ENCODE results near the gene HSCB.

HSCB gene

DNA sequence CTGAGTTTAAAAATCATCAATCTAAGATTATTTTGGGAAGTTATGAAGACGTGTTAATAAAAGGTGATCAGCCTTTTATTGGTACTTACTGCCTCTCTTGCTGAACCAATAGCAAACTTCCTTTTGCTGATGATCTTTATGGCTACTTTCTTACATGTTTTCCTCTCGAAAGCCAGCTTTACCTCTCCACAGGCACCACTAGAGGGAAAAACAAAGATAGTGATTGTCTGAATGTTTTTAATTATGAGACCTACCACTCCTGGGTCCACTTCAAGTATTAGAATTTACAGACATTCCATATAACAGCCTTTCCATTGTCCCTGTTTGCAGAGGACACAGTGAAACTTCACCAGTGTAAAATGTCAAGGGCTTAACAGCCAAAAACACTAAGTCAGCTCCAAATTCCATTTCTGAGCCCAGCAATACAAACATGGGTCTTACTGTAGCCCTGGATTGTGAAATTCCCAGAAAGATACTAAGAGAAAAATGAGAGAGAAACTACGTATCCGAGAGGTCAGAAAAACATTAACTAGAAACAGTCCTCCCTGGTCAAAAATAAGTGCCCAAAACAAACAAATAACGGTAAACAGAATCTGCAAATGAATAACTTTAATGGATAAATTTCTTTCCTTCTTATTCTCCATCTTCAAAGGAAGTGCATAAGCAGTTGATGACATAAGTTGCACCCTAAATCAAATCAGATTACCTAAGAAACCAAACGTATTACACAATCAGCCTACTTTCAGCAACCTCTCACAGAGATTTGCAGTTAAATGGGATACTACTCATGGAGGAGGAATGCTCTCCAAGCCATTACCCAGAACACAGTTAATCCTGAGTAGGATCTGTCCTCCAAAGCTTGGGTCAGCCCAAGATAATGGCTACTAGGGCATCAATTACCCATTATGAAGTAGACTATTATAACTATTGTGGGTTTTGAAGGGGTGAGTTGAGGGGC, 29.7 kb upstream of the HSCB start:
- no peak for DNase-seq (ENCODE audit: insufficient read length, low spot score)
- FAIRE-seq = no peak
- TF ChIP-seq PAX5 (IDR thresholded peaks at IDR 0.05; ENCODE audit: insufficient read depth, low read length, severe bottlenecking) = no peak
- no peak for TF ChIP-seq TAF1 (IDR thresholded peaks at IDR 0.05; ENCODE audit: low read depth, low read length)
- no peak for TF ChIP-seq SPI1 (IDR thresholded peaks at IDR 0.05; ENCODE audit: low read depth, low read length)
- no peak for TF ChIP-seq POU2F2 (IDR thresholded peaks at IDR 0.05; ENCODE audit: low read depth, low read length)
- no peak for TF ChIP-seq POLR2A (IDR thresholded peaks at IDR 0.05; ENCODE audit: low read depth, low read length)
- no peak for TF ChIP-seq POLR2AphosphoS5 (IDR thresholded peaks at IDR 0.05; ENCODE audit: low read depth, low read length)

DNA sequence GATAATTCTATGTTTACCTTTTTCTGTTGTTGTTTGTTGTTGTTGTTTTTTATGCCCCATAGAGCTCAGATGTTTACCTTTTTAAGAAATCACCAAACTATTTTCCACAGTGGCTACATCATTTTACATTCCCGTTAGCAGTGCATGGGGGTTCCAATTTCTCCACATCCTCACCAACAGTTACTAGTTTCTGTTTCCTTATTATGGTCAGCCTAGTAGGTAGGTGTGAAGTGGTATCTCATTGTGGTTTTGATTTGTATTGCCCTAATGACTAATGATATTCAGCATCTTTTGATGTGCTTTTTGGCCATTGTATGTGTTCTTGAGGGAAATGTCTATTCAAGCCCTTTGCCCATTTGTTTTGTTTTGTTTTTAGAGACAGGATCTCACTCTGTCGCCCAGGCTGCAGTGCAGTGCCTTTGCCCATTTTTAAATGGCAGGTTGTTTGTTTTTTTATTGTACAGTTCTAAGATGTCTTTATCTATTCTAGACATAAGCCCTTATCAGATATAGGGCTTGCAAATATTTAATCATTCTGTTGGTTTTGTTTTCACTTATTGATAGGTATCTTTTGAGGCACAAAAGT, 27.7 kb upstream of the HSCB start:
- no peak for DNase-seq (ENCODE audit: insufficient read length, low spot score)

DNA sequence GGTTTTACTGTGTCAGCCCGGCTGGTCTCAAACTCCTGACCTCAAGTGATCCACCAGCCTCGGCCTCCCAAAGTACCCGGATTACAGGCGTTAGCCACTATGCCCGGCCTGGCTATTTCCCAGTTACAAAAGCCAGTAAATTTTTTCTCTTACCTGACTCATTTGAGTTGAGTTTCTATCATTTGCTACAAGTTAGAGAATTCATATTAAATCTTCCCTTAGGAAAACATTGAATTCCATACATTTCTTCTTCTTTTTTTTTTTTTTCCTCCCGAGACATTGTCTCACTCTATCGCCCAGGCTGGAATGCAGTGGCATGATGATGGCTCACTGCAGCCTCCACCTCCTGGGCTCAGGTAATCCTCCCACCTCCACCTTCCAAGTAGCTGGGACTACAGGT, 26.2 kb upstream of the HSCB start:
- no peak for DNase-seq (ENCODE audit: insufficient read length, low spot score)
- no peak for FAIRE-seq
- no peak for TF ChIP-seq POLR2A (IDR thresholded peaks at IDR 0.05; ENCODE audit: low read depth, low read length)
- no peak for TF ChIP-seq TAF1 (IDR thresholded peaks at IDR 0.05; ENCODE audit: low read depth, low read length)

More for the DNA sequence above, 27.7 kb upstream of the HSCB start:
- TF ChIP-seq SPI1 (IDR thresholded peaks at IDR 0.05; ENCODE audit: low read depth, low read length) (no peak), TAF1 (IDR thresholded peaks at IDR 0.05; ENCODE audit: low read depth, low read length) (no peak), POLR2A (IDR thresholded peaks at IDR 0.05; ENCODE audit: low read depth, low read length) (no peak), PAX5 (IDR thresholded peaks at IDR 0.05; ENCODE audit: insufficient read depth, low read length, severe bottlenecking) (no peak), POU2F2 (IDR thresholded peaks at IDR 0.05; ENCODE audit: low read depth, low read length) (no peak), POLR2AphosphoS5 (IDR thresholded peaks at IDR 0.05; ENCODE audit: low read depth, low read length) (no peak)
- FAIRE-seq = peak; percentile 31

DNA sequence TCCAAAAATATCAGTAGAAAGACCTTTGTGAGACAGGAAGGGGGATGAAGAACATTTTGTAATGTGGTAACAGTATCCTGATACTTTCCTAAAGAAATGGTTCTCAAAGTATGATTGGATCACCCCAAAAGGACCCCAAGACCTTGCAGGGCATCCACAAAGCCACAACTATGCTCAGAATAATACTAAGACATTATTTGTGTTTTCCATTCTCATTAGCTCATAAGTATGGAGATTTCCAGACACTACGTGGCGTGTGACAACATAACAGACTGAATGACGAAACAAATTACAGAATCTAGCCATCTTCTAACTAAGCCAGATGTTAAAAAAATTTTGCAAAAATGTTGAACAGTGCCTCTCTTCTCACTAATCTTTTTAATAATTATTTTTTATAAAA, 25.2 kb upstream of the HSCB start:
- FAIRE-seq = no peak
- DNase-seq (ENCODE audit: insufficient read length, low spot score) = no peak
- TF ChIP-seq POLR2A (IDR thresholded peaks at IDR 0.05; ENCODE audit: low read depth, low read length) (no peak), TAF1 (IDR thresholded peaks at IDR 0.05; ENCODE audit: low read depth, low read length) (no peak), POLR2AphosphoS5 (IDR thresholded peaks at IDR 0.05; ENCODE audit: low read depth, low read length) (no peak), SPI1 (IDR thresholded peaks at IDR 0.05; ENCODE audit: low read depth, low read length) (no peak), POU2F2 (IDR thresholded peaks at IDR 0.05; ENCODE audit: low read depth, low read length) (no peak), PAX5 (IDR thresholded peaks at IDR 0.05; ENCODE audit: insufficient read depth, low read length, severe bottlenecking) (no peak)

DNA sequence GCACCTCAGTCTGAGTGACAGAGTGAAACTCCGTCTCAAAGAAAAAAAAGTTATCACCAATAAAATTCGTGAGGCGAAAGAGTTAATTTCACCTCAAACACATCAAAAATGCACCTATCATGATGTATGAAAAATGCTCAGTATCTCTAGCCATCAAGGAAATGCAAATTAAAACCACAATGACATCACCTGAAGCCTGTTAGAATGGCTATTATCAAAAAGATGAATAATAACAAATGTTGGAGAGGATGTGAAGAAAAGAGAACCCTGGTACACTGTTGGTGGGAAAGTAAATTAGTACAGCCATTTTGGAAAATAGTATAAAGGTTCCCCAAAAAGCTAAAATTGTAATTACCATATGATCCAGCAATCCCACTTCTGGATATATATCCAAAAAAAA, 23.8 kb upstream of the HSCB start:
- TF ChIP-seq POLR2A (IDR thresholded peaks at IDR 0.05; ENCODE audit: low read depth, low read length) (no peak), POU2F2 (IDR thresholded peaks at IDR 0.05; ENCODE audit: low read depth, low read length) (no peak)
- no peak for FAIRE-seq
- DNase-seq (ENCODE audit: insufficient read length, low spot score) = no peak

DNA sequence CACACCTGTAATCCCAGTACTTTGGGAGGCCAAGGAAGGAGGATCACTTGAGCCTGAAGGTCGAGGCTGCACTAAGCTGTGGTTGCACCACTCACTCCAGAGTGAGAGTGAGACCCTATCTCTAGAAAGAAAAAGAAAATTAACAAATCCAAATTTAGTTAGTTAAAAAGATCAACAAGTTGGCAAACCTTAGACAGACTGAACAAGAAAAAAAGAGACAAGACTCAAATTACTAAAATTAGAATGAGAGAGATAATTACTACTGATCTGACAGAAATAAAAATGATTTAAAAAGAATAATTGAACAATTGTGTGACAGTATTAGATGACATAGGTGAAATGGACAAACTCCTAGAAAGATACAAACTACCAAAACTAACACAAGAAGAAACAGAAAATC, 13.8 kb upstream of the HSCB start:
- FAIRE-seq (no peak), DNase-seq (ENCODE audit: insufficient read length, low spot score) (no peak)
- TF ChIP-seq TAF1 (IDR thresholded peaks at IDR 0.05; ENCODE audit: low read depth, low read length) (no peak), PAX5 (IDR thresholded peaks at IDR 0.05; ENCODE audit: insufficient read depth, low read length, severe bottlenecking) (no peak), POU2F2 (IDR thresholded peaks at IDR 0.05; ENCODE audit: low read depth, low read length) (no peak), POLR2AphosphoS5 (IDR thresholded peaks at IDR 0.05; ENCODE audit: low read depth, low read length) (no peak), POLR2A (IDR thresholded peaks at IDR 0.05; ENCODE audit: low read depth, low read length) (no peak), SPI1 (IDR thresholded peaks at IDR 0.05; ENCODE audit: low read depth, low read length) (no peak)

DNA sequence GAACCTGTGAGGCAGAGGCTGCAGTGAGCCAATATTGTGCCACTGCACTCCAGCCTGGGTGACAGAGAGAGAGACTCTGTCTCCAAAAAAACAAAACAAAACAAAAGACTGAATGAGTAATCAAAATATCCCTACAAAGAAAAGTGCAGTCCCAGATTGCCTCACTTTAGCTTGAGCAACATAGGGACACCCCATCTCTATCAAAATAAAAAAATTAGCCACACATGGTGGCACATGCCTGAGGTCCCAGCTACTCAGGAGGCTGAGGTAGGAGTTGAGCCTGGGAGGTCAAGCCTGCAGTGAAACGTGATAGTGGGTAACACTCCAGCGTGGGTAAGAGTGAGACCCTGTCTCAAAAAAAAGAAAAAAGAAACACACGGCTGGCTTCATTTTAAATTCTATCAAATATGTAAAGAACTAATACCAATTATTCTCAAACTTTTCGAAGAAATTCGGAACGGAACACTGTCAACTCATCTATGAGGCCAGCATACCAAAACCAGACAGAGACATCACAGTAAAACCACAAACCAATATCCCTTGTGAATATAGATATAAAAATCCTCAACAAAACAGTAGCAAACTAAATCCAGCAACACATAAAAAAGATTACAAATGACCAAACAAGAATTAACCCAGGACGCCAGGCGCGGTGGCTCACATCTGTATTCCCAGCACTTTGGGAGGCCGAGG, 13.1 kb upstream of the HSCB start:
- TF ChIP-seq POLR2AphosphoS5 (IDR thresholded peaks at IDR 0.05; ENCODE audit: low read depth, low read length) (no peak), POU2F2 (IDR thresholded peaks at IDR 0.05; ENCODE audit: low read depth, low read length) (no peak), POLR2A (IDR thresholded peaks at IDR 0.05; ENCODE audit: low read depth, low read length) (no peak), PAX5 (IDR thresholded peaks at IDR 0.05; ENCODE audit: insufficient read depth, low read length, severe bottlenecking) (no peak), SPI1 (IDR thresholded peaks at IDR 0.05; ENCODE audit: low read depth, low read length) (no peak), TAF1 (IDR thresholded peaks at IDR 0.05; ENCODE audit: low read depth, low read length) (no peak)
- DNase-seq (ENCODE audit: insufficient read length, low spot score) (no peak), FAIRE-seq (no peak)

DNA sequence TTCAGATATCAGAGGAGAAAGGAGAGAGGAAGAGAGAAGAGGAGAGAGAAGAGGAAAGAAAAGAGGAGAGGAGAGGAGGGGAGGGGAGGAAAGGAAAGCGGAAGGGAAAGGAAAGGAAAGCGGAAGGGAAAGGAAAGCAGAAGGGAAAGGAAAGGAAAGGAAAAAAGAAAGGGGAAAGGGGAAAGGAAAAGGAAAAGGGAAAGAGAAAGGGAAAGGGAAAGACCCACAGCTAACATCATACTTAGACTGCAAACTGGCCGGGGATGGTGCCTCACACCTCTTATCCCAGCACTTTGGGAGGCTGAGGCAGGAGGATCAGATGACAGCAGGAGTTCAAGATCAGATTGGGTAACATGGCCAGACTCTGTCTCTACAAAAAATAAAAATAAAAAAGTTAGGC, 11.7 kb upstream of the HSCB start:
- DNase-seq (ENCODE audit: insufficient read length, low spot score) = no peak
- no peak for FAIRE-seq
- TF ChIP-seq TAF1 (IDR thresholded peaks at IDR 0.05; ENCODE audit: low read depth, low read length) (no peak), POU2F2 (IDR thresholded peaks at IDR 0.05; ENCODE audit: low read depth, low read length) (no peak), POLR2A (IDR thresholded peaks at IDR 0.05; ENCODE audit: low read depth, low read length) (no peak), PAX5 (IDR thresholded peaks at IDR 0.05; ENCODE audit: insufficient read depth, low read length, severe bottlenecking) (no peak), POLR2AphosphoS5 (IDR thresholded peaks at IDR 0.05; ENCODE audit: low read depth, low read length) (no peak), SPI1 (IDR thresholded peaks at IDR 0.05; ENCODE audit: low read depth, low read length) (no peak)

DNA sequence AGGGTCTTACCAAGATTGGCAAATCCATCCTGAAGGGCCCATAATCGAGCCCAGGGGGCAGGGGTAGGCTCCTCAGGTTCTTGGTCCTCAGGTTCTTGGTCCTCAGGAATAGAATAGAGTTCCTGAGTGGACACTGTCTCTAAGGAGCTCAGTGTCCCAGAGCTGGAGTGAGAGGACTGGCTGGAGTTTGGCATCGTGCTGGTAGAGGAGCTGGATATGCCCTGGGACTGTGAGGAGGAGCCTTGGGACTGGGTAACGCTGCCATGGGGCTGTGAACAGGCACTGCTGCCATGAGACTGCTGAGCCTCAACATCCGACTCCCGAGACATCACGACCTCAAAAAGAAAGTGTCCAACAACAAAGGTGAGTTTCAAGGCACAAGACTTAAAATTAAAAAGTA, 7.4 kb upstream of the HSCB start:
- TF ChIP-seq POLR2A (IDR thresholded peaks at IDR 0.05; ENCODE audit: low read depth, low read length) (no peak), TAF1 (IDR thresholded peaks at IDR 0.05; ENCODE audit: low read depth, low read length) (no peak), SPI1 (IDR thresholded peaks at IDR 0.05; ENCODE audit: low read depth, low read length) (no peak), PAX5 (IDR thresholded peaks at IDR 0.05; ENCODE audit: insufficient read depth, low read length, severe bottlenecking) (no peak), POLR2AphosphoS5 (IDR thresholded peaks at IDR 0.05; ENCODE audit: low read depth, low read length) (no peak), POU2F2 (IDR thresholded peaks at IDR 0.05; ENCODE audit: low read depth, low read length) (no peak)
- no peak for FAIRE-seq
- DNase-seq (ENCODE audit: insufficient read length, low spot score) = no peak
